ENCODE data around the gene CHN2.

DNA sequence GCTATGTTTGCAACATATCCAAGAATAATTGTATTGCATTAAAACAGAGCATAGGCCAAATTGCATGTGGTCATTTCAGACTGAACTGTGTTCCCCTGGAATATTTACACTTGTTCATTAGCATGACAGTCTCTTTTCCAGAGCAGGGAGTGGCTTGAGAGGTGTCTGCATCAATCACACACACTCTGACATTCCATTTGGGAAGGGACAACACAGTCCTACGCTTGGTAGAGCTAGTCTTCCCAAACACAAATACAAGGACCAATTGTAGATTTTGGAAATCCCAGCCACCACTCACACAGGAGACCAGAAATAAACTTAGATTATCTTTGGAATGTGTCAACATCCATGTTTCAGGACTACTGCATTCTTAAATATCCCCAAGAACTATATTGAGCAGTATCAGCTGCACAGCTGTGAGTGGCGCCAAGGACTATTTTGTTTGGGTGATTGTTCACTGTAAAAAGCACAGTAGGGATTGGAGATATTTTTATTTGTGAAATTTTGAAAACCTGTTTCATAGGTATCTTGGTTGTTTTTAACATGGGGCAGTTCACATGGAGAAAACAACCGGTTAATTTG lies 275.5 kb downstream of the CHN2 start:
- TF ChIP-seq, protein P1, sequence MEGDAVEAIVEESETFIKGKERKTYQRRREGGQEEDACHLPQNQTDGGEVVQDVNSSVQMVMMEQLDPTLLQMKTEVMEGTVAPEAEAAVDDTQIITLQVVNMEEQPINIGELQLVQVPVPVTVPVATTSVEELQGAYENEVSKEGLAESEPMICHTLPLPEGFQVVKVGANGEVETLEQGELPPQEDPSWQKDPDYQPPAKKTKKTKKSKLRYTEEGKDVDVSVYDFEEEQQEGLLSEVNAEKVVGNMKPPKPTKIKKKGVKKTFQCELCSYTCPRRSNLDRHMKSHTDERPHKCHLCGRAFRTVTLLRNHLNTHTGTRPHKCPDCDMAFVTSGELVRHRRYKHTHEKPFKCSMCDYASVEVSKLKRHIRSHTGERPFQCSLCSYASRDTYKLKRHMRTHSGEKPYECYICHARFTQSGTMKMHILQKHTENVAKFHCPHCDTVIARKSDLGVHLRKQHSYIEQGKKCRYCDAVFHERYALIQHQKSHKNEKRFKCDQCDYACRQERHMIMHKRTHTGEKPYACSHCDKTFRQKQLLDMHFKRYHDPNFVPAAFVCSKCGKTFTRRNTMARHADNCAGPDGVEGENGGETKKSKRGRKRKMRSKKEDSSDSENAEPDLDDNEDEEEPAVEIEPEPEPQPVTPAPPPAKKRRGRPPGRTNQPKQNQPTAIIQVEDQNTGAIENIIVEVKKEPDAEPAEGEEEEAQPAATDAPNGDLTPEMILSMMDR (IDR thresholded peaks at IDR 0.05), result no peak
- no peak for TF ChIP-seq ZFX (IDR thresholded peaks at IDR 0.05; ENCODE audit: borderline replicate concordance)

All from 22Rv1 (cell line).